Measurements from ENCODE around the gene AHRR. TPM values are rescaled to one million over a fixed set of nuclear protein-coding genes. Genes with fewer than 3 reads are reported as not detected.
"Not testable (repeated sequence)": the region's sequence is repeated elsewhere in the genome, so short reads cannot be mapped to it uniquely, and the experiment has no call there.

Gene AHRR
- total RNA-seq, 1 experiment from 2014 or later, result 15.3 TPM

DNA sequence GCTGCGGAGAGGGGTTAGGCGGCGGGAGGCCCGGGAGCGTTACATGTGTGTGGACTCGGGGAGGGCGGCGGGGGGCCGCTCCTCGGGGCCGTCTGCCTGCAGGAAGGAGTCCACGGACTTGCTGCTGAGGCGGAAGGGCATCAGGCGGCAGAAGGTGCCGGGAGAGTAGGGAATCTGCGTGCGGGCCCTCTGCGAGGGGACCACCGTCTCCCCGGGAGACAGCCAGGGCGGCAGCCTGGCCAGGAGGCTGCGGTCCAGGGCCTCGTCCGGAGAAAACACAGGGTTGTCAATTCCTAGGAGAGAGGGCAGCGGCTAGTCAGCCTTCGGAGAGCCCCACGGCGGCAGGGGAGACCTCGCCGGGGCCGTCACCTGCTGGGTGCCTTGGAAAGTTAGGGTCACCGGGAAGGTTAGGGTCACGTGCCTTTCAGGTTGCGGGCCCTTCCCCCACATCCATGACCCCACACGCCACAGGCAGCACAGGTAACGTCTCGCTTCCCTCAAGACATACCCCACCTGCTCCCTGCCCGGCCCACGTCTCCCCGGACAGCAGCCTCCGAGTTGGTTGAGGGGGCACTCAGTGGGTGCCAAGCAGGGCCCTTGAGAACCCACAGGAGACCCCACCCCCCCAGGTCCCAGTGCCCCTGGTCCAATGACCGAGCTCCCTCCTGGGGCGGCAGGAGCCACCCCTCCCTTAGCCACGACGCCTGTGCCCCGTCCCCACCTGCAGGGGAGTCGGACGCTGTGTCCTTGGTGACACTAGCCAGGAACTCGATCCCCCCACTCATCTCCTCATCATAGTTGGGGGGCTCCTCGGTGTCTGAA, 153.5 kb downstream of the AHRR start:
- no peak for DNase-seq (ENCODE audit: low read depth)

DNA sequence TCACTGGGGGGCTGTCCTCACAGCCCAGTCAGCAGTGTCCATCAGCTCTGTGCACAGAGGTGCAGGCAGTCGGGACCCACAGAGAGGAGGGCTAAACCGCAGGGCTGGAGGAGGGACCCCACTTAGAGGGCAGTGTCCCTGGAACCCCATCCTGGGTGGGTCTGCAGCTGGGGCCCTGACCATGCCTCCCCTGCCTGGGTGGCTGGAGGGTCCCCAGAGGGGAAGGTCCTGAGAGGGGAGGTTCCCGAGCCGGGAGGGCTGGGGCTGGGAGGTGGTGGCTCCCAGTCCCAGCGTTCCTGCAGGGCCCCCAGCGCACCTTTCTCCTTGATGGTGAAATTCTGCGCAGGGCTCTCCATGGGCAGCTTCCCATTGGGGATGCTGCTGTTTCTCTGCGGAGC, 154.2 kb downstream of the AHRR start:
- DNase-seq (ENCODE audit: low read depth), result no peak

DNA sequence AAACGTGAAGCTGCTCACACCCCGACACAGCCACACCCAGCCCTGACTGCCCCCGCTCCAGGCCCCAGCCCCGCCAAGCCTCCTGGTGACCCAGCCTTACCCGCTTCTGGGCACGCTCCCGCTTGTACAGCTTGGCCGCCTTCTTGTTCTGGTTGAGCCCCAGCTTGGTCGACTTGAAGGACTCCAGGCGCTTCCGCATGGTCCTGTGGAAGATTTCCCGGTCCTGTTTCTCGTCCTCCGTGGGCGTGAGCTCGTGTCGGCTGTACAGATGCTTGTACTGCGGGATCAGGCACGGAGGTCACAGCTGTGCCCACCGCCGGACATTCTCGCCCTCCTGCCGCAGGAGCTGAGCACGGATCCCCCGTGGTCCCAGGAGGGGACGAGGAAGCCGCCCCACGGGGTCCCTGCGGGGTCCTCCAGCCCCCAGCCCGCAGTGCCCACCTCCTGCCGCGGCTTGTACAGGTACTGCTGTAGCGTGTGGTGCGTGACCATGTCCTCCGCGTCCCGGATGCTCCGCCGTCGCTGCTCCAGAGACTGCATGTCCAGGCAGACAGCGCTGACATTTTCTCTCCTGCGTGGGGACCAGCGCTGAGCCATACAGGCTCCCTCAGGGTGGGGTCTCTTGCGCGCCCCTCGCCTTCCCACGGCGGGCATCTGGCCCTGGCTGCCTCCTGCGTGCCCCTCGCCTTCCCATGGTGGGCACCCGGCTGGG, 154.7 kb downstream of the AHRR start:
- no peak for DNase-seq (ENCODE audit: low read depth)

GRCh38 chr5:476814-477175, 155.3 kb downstream of the AHRR start:
- DNase-seq (ENCODE audit: low read depth), result no peak

GRCh38 chr5:477247-477646, 155.7 kb downstream of the AHRR start:
- DNase-seq (ENCODE audit: low read depth), result no peak

- no peak for DNase-seq (ENCODE audit: low read depth)
These were observed 156.4 kb downstream of the AHRR start for GRCh38 chr5:477871-478270.

GRCh38 chr5:478369-478981, 157.0 kb downstream of the AHRR start:
- DNase-seq (ENCODE audit: low read depth), result no peak

- DNase-seq (ENCODE audit: low read depth), result no peak
These were observed 157.5 kb downstream of the AHRR start for GRCh38 chr5:478982-479535.

- no peak for DNase-seq (ENCODE audit: low read depth)
These were observed 158.2 kb downstream of the AHRR start for GRCh38 chr5:479566-480319.

DNA sequence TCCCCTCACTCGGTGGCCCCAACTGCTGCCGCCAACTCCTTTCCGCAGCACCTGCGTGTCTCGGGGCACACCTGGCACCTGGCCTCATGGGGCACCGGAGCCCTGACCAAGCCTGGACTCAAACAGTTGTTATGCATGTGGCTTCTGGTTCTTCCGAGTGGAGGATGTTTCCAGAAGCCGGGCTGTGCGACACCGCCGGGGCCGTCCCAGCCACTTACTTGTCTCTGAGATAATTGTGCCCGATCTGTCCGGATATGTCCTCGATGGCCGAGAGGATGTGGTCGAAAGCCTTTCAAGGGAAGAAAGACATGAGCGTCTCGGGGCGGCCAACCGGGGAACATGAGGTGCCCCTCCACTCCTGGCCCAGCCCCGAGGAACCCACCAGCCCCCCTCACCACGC, 159.8 kb downstream of the AHRR start:
- DNase-seq (ENCODE audit: low read depth), result no peak

GRCh38 chr5:482021-482420, 160.5 kb downstream of the AHRR start:
- no peak for DNase-seq (ENCODE audit: low read depth)

- DNase-seq (ENCODE audit: low read depth), result no peak
These were observed 161.0 kb downstream of the AHRR start for GRCh38 chr5:482506-482905.

- DNase-seq (ENCODE audit: low read depth), result no peak
These were observed 161.5 kb downstream of the AHRR start for GRCh38 chr5:483011-483410.

- DNase-seq (ENCODE audit: low read depth), result no peak
These were observed 162.1 kb downstream of the AHRR start for GRCh38 chr5:483434-484140.

DNA sequence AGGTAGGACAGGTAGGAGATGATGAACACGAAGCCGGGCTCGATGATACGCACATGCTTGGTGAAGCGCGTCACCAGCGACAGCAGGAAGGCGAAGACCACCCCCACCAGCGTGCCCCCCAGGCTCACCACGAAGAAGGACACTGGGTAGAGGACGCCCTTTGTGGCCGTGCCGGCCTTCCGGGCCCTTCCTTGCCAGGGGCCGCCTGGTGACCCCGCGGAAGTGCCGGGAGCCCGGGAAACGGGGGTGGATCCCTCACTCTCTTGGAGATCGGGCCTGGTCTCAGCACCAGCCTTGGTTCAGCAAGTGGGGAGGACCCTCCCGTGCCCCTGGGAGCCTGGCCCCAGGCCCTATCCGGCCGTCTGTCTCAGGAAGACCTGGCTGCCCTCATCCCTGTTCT, 163.0 kb downstream of the AHRR start:
- no peak for DNase-seq (ENCODE audit: low read depth)

GRCh38 chr5:485113-485945, 163.8 kb downstream of the AHRR start:
- DNase-seq (ENCODE audit: low read depth), result no peak

DNA sequence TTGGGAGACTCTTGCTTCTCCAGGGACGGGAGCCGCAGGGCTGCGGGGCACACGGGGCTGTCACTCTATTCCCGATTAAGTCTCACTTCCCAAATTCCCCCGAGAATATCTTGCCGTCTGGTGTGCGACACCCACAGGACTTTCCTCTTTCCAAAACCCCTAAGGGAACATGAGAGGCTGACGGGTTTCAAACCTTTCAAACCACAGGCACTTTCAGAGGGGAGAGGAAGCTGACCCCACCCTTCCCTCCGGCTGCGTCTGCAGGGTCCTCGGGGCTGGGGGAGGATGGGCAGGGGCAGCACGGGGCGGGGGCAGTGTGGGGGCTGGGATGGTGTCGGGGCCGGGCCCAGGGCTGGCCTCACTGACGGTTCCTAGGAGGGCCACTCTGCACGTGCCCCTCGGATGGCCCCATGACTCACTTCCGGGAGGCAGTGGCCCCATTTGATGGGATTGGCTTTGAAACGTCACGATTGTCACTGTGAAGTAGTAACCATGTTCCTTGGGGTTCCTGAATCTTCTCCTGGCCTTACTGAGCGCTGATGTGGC, 164.5 kb downstream of the AHRR start:
- DNase-seq (ENCODE audit: low read depth), result no peak

DNA sequence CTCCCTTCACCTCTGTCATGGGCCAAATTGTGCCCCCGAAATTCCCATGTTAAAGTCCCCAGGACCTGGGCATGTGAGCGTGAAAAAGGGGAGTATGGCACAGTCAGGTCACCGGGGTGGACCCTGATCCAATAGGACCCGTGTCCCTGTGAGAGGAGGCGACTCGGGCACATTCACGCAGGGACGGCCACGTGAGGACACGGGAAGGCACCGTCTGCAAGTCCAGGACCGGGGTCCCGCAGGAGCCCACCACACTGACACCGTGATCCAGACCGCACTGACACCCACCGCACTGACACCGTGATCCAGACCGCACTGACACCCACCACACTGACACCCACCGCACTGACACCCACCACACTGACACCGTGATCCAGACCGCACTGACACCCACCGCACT, 165.1 kb downstream of the AHRR start:
- DNase-seq (ENCODE audit: low read depth), result not testable (repeated sequence)
